RPMI8226 (cell line): ENCODE measurements around the gene PRKCA.
"Not testable (repeated sequence)": the region's sequence is repeated elsewhere in the genome, so short reads cannot be mapped to it uniquely, and the experiment has no call there.

Source experiments
- DNase-seq: peaks from one replicate; pipeline ENCODE4 v3.0.0-alpha.2; 2015

PRKCA gene

GRCh38 chr17:66445229-66445628 lies 142.8 kb downstream of the PRKCA start:
- DNase-seq = no peak

- DNase-seq = no peak
Observed at GRCh38 chr17:66446419-66446818, 144.0 kb downstream of the PRKCA start.

GRCh38 chr17:66447159-66447558 lies 144.7 kb downstream of the PRKCA start:
- DNase-seq = no peak

GRCh38 chr17:66448026-66448639 lies 145.7 kb downstream of the PRKCA start:
- DNase-seq = no peak

- DNase-seq = no peak
Observed at GRCh38 chr17:66449418-66449977, 147.1 kb downstream of the PRKCA start.

- DNase-seq = no peak
Observed at GRCh38 chr17:66450008-66450851, 147.8 kb downstream of the PRKCA start.

GRCh38 chr17:66450852-66451158 lies 148.4 kb downstream of the PRKCA start:
- DNase-seq = no peak

- no peak for DNase-seq
Observed at GRCh38 chr17:66451188-66452149, 149.1 kb downstream of the PRKCA start.

GRCh38 chr17:66455060-66455459 lies 152.6 kb downstream of the PRKCA start:
- DNase-seq = no peak

GRCh38 chr17:66457499-66457898 lies 155.1 kb downstream of the PRKCA start:
- not testable (repeated sequence) for DNase-seq

- no peak for DNase-seq
Observed at GRCh38 chr17:66458782-66459181, 156.4 kb downstream of the PRKCA start.

- DNase-seq = no peak
Observed at GRCh38 chr17:66459811-66460270, 157.4 kb downstream of the PRKCA start.

GRCh38 chr17:66460558-66460957 lies 158.1 kb downstream of the PRKCA start:
- DNase-seq = no peak

- no peak for DNase-seq
Observed at GRCh38 chr17:66461343-66461995, 159.1 kb downstream of the PRKCA start.

GRCh38 chr17:66462010-66462409 lies 159.6 kb downstream of the PRKCA start:
- no peak for DNase-seq

- DNase-seq = no peak
Observed at GRCh38 chr17:66464921-66465320, 162.5 kb downstream of the PRKCA start.

- DNase-seq = no peak
Observed at GRCh38 chr17:66465701-66466100, 163.3 kb downstream of the PRKCA start.

GRCh38 chr17:66466106-66466820 lies 163.8 kb downstream of the PRKCA start:
- DNase-seq = no peak

GRCh38 chr17:66466840-66467367 lies 164.5 kb downstream of the PRKCA start:
- DNase-seq = no peak

- DNase-seq = no peak
Observed at GRCh38 chr17:66467766-66468165, 165.4 kb downstream of the PRKCA start.
